IMR-90 (cell line): ENCODE results near the gene SH3BP4. TPM values are rescaled to one million over a fixed set of nuclear protein-coding genes. Genes with fewer than 3 reads are reported as not detected.

Experiments
- ATAC-seq: fragments of 200-7000 bp; cut with Tn5 transposase; 2 replicates; pipeline ENCODE4 v1.9.1; 2020; ENCODE audit warnings: low read depth, mild to moderate bottlenecking, moderate library complexity
- BruUV-seq: library from RNA; stranded (reverse); fragments of 400-500 nt; replicated peaks from 2 replicates; lab custom pipeline; 2021; lab: Mats Ljungman, UMichigan
- CTCF ChIA-PET: fragments of 300-600 bp; formaldehyde crosslinking; extraction: SDS; loops from one replicate; lab custom pipeline; 2021; ENCODE audit warnings: antibody characterized with exemption; lab: Yijun Ruan, JAX
- POLR2A ChIA-PET: fragments of 300-600 bp; sonication (Branson Sonifier 250); formaldehyde crosslinking; loops from one replicate; lab custom pipeline; 2022; ENCODE audit warnings: antibody characterized with exemption; ENCODE audit not compliant: unreplicated experiment; lab: Charles Lee
- DNase-seq: peaks from one replicate; pipeline ENCODE4 v3.0.0; 2013
- H2AFZ ChIP-seq: replicated peaks from 2 replicates; pipeline ENCODE3; 2013; ENCODE audit warnings: low read length, mild to moderate bottlenecking; ENCODE audit not compliant: poor library complexity
- H2AK5ac ChIP-seq: 2 replicates; pipeline ENCODE4 v1.6.1; 2013; ENCODE audit warnings: low read depth, low read length, inconsistent platforms
- H2AK9ac ChIP-seq: replicated peaks from 2 replicates; pipeline ENCODE3; 2013; ENCODE audit warnings: mild to moderate bottlenecking, low read depth, low read length, moderate library complexity; ENCODE audit not compliant: poor library complexity
- H2BK120ac ChIP-seq: 2 replicates; pipeline ENCODE4 v1.6.1; 2013; ENCODE audit warnings: low read depth, low read length, inconsistent platforms
- H2BK15ac ChIP-seq: 3 replicates; pipeline ENCODE4 v1.6.1; 2013; ENCODE audit warnings: low read depth, low read length, inconsistent platforms
- H2BK20ac ChIP-seq: 2 replicates; pipeline ENCODE4 v1.6.1; 2013; ENCODE audit warnings: low read depth, mild to moderate bottlenecking, inconsistent platforms, low read length, moderate library complexity
- H2BK5ac ChIP-seq: 2 replicates; pipeline ENCODE4 v1.6.1; 2013; ENCODE audit warnings: mild to moderate bottlenecking, low read depth, low read length, inconsistent platforms; ENCODE audit not compliant: poor library complexity, severe bottlenecking
- H3K14ac ChIP-seq: replicated peaks from 2 replicates; pipeline ENCODE4 v1.6.1; 2013; ENCODE audit warnings: low read depth, low read length, inconsistent platforms
- H3K18ac ChIP-seq: 2 replicates; pipeline ENCODE4 v1.6.1; 2013; ENCODE audit warnings: low read depth, low read length, control low read depth
- H3K23ac ChIP-seq: 2 replicates; pipeline ENCODE4 v1.6.1; 2013; ENCODE audit warnings: low read depth, low read length, inconsistent platforms
- H3K27ac ChIP-seq: 2 replicates; pipeline ENCODE4 v1.5.1; 2013; ENCODE audit warnings: mild to moderate bottlenecking, control low read depth, low read length; ENCODE audit not compliant: insufficient read depth
- H3K27me3 ChIP-seq: 2 replicates; pipeline ENCODE4 v1.6.1; 2013; ENCODE audit warnings: low read length; ENCODE audit not compliant: control insufficient read depth, insufficient read depth
- H3K36me3 ChIP-seq: 2 replicates; pipeline ENCODE4 v1.6.1; 2013; ENCODE audit warnings: low read length, mixed read lengths; ENCODE audit not compliant: control insufficient read depth, insufficient read depth
- H3K4ac ChIP-seq: 2 replicates; pipeline ENCODE4 v1.6.1; 2013; ENCODE audit warnings: low read depth, low read length, inconsistent platforms
- H3K4me1 ChIP-seq: 2 replicates; pipeline ENCODE4 v1.6.1; 2013; ENCODE audit warnings: low read length, mixed read lengths; ENCODE audit not compliant: control insufficient read depth, insufficient read depth
- H3K4me2 ChIP-seq: 2 replicates; pipeline ENCODE4 v1.6.1; 2013; ENCODE audit warnings: low read depth, mild to moderate bottlenecking, control low read depth, low read length, moderate library complexity
- H3K4me3 ChIP-seq: 2 replicates; pipeline ENCODE4 v1.5.1; 2013; ENCODE audit warnings: low read depth, mild to moderate bottlenecking, control low read depth, low read length, moderate library complexity; ENCODE audit not compliant: insufficient read depth
- H3K56ac ChIP-seq: 2 replicates; pipeline ENCODE4 v1.6.1; 2013; ENCODE audit warnings: low read length, inconsistent platforms; ENCODE audit not compliant: insufficient read depth; ENCODE audit errors: extremely low read depth
- H3K79me1 ChIP-seq, 2 experiments: 2 replicates each; pipeline ENCODE4 v1.6.1; 2013; ENCODE audit warnings: low read length in 2 of 2, inconsistent platforms in 1 of 2, low read depth in 1 of 2
- H3K9ac ChIP-seq: 2 replicates; pipeline ENCODE4 v1.6.1; 2013; ENCODE audit warnings: low read depth, low read length, control low read depth
- H3K9me1 ChIP-seq: 2 replicates; pipeline ENCODE4 v1.6.1; 2013; ENCODE audit warnings: low read length, inconsistent platforms; ENCODE audit not compliant: insufficient read depth
- H3K9me3 ChIP-seq: 2 replicates; pipeline ENCODE4 v1.6.1; 2013; ENCODE audit warnings: low read length; ENCODE audit not compliant: control insufficient read depth, insufficient read depth
- H4K20me1 ChIP-seq: 2 replicates; pipeline ENCODE4 v1.6.1; 2013; ENCODE audit warnings: low read length, inconsistent platforms; ENCODE audit not compliant: insufficient read depth
- H4K5ac ChIP-seq: 2 replicates; pipeline ENCODE4 v1.6.1; 2013; ENCODE audit warnings: mild to moderate bottlenecking, low read depth, low read length, control low read depth
- H4K8ac ChIP-seq, 2 experiments: 2 replicates each; pipeline ENCODE4 v1.6.1; 2013; ENCODE audit warnings: low read depth in 2 of 2, low read length in 2 of 2, control low read depth in 1 of 2, inconsistent platforms in 1 of 2
- H4K91ac ChIP-seq: 2 replicates; pipeline ENCODE4 v1.6.1; 2013; ENCODE audit warnings: low read depth, low read length, inconsistent platforms; ENCODE audit not compliant: insufficient read depth
- BHLHE40 ChIP-seq: fragments of 150-350 bp; IDR thresholded peaks from 2 replicates; pipeline ENCODE4 v1.6.1; 2016; ENCODE audit warnings: mild to moderate bottlenecking, low read depth, low read length
- CEBPB ChIP-seq: IDR thresholded peaks from 2 replicates; pipeline ENCODE4 v1.6.1; 2012; ENCODE audit warnings: low read depth, low read length, improper control_type of control experiment
- CTCF ChIP-seq: conservative IDR thresholded peaks from 2 replicates; pipeline ENCODE4 v1.5.1; 2012; ENCODE audit warnings: mild to moderate bottlenecking, low read depth, low read length, improper control_type of control experiment
- MAFK ChIP-seq: IDR thresholded peaks from 2 replicates; pipeline ENCODE4 v1.6.1; 2012; ENCODE audit warnings: low read depth, low read length, improper control_type of control experiment
- MAZ ChIP-seq: IDR thresholded peaks from 2 replicates; pipeline ENCODE4 v1.6.1; 2012; ENCODE audit warnings: low read depth, mild to moderate bottlenecking, low read length, improper control_type of control experiment, moderate library complexity, borderline replicate concordance
- POLR2A ChIP-seq: IDR thresholded peaks from 2 replicates; pipeline ENCODE4 v1.6.1; 2012; ENCODE audit warnings: mild to moderate bottlenecking, low read depth, low read length
- RAD21 ChIP-seq: IDR thresholded peaks from 2 replicates; pipeline ENCODE4 v1.6.1; 2012; ENCODE audit warnings: low read length, improper control_type of control experiment
- RCOR1 ChIP-seq: IDR thresholded peaks from 2 replicates; pipeline ENCODE4 v1.6.1; 2012; ENCODE audit warnings: mild to moderate bottlenecking, low read length, improper control_type of control experiment; ENCODE audit not compliant: insufficient replicate concordance
- SMC3 ChIP-seq: fragments of 150-350 bp; IDR thresholded peaks from 2 replicates; pipeline ENCODE4 v1.6.1; 2016; ENCODE audit warnings: low read depth, mild to moderate bottlenecking, antibody characterized with exemption, low read length, moderate library complexity
- USF2 ChIP-seq: fragments of 150-350 bp; IDR thresholded peaks from 2 replicates; pipeline ENCODE4 v1.6.1; 2017; ENCODE audit warnings: mild to moderate bottlenecking, antibody characterized with exemption, low read length, low read depth
- WGBS, 2 experiments: methylation state at CpG; one replicate each; pipeline versions ENCODE4 v1.1.5 to v1.1.7; 2013; ENCODE audit warnings: missing lambda C conversion rate in 2 of 2; ENCODE audit not compliant: insufficient read length in 1 of 2; ENCODE audit errors: extremely low coverage in 2 of 2; 5-methylcytosine and 5-hydroxymethylcytosine counted together
- dilution Hi-C: fragments of 300-500 bp; cut with HindIII; formaldehyde crosslinking; loops from one replicate; pipeline ENCODE4 v1.14.3; 2018; ENCODE audit warnings: low sequenced_read_pairs; ENCODE audit not compliant: unreplicated experiment
- in situ Hi-C: fragments of 300-500 bp; cut with MboI; formaldehyde crosslinking; loops from 3 replicates; pipeline ENCODE4 v1.14.3; 2019; ENCODE audit warnings: low sequenced_read_pairs, inconsistent platforms, mixed read lengths
- intact Hi-C: fragments of 100-400 bp; cut with micrococcal nuclease; formaldehyde crosslinking; loops from 2 replicates; pipeline ENCODE4 v1.10.0; 2022
- polyA plus RNA-seq, 3 experiments: library from polyadenylated mRNA; depleted of rRNA; stranded (reverse); fragments of >200 nt; gene quantifications; 2 replicates each; pipeline ENCODE4 v1.2.3, GENCODE V29; 2012; ENCODE audit warnings: low replicate concordance in 1 of 3
- total RNA-seq: library from RNA; depleted of rRNA; stranded (reverse); fragments of >200 nt; gene quantifications from 2 replicates; pipeline ENCODE4 v1.2.3, GENCODE V29; 2012
- TF ChIP-seq, protein P1 (sequence below): fragments of 150-350 bp; IDR thresholded peaks from 2 replicates; pipeline ENCODE4 v1.6.1; 2016; ENCODE audit warnings: low read depth, mild to moderate bottlenecking, low read length, moderate library complexity, borderline replicate concordance

Gene SH3BP4
- total and polyA plus RNA-seq, 2 of the 4 experiments (the other 2 are of a cell fraction) = 104 to 122 TPM

- WGBS, 2 experiments = 100% methylated on average over 2 of the region's 7 CpGs; no CpG with 5 or more reads in 1 of the 2 experiments
- Histone ChIP-seq H4K20me1 (no peaks in the 10 kb centered on the region), H4K91ac (no peak overlapping the region), H3K18ac (no peak overlapping the region), H3K4me1 (no peaks in the 10 kb centered on the region), H3K79me1 (no peaks in the 10 kb centered on the region), H4K5ac (no peak overlapping the region), H2BK15ac (no peak overlapping the region), H3K4ac (no peak overlapping the region), H3K14ac (no peak overlapping the region), H3K4me2 (no peak overlapping the region), H3K9me3 (no peaks in the 10 kb centered on the region), H3K56ac (no peak overlapping the region), H3K9me1 (peaks cover 3% of the 10 kb centered on the region; the same call in 1 of the 2 replicates), H2AK9ac (no peak overlapping the region), H3K36me3 (no peaks in the 10 kb centered on the region), H3K9ac (no peak overlapping the region), H2AFZ (no peak overlapping the region), H2BK20ac (no peak overlapping the region), H3K4me3 (no peak overlapping the region), H3K27me3 (peaks cover 12% of the 10 kb centered on the region; the same call in 1 of the 2 replicates), H2BK5ac (no peak overlapping the region), H3K23ac (no peak overlapping the region), H2AK5ac (no peak overlapping the region), H4K8ac (no peak overlapping the region), H2BK120ac (no peak overlapping the region), H3K27ac (no peak overlapping the region)
- intact Hi-C loops (no loop called here), in situ Hi-C loops (no loop called here), dilution Hi-C loops (no loop called here)
- DNase-seq (no peak), ATAC-seq (no peak)
- TF ChIP-seq MAFK = no peak
- TF ChIP-seq CTCF = no peak
- TF ChIP-seq, protein P1, sequence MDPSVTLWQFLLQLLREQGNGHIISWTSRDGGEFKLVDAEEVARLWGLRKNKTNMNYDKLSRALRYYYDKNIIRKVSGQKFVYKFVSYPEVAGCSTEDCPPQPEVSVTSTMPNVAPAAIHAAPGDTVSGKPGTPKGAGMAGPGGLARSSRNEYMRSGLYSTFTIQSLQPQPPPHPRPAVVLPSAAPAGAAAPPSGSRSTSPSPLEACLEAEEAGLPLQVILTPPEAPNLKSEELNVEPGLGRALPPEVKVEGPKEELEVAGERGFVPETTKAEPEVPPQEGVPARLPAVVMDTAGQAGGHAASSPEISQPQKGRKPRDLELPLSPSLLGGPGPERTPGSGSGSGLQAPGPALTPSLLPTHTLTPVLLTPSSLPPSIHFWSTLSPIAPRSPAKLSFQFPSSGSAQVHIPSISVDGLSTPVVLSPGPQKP = no peak
- no peak for TF ChIP-seq RCOR1
- TF ChIP-seq BHLHE40 = no peak
- TF ChIP-seq MAZ = no peak
- TF ChIP-seq CEBPB = no peak
- no peak for TF ChIP-seq RAD21
- no peak for TF ChIP-seq USF2
- no peak for TF ChIP-seq SMC3
- TF ChIP-seq POLR2A = no peak
- CTCF ChIA-PET = no interaction called here
- BruUV-seq = no TSS peak
- POLR2A ChIA-PET = no interaction called here
These were observed 11.3 kb upstream of the SH3BP4 start for GRCh38 chr2:234940527-234940926.
